Rectal smooth muscle tissue (tissue), 1 donor: ENCODE measurements around the gene COL6A2.
A peak's percentile ranks its signal among the peaks of the same experiment; 100 is the strongest.
"Not testable (repeated sequence)": the region's sequence is repeated elsewhere in the genome, so short reads cannot be mapped to it uniquely, and the experiment has no call there.

ENCODE experiments used
- H3K27ac ChIP-seq: one replicate; pipeline ENCODE4 v1.7.0; 2013; ENCODE audit warnings: low read depth, low read length, inconsistent platforms
- H3K27me3 ChIP-seq: one replicate; pipeline ENCODE4 v1.7.0; 2013; ENCODE audit warnings: low read length; ENCODE audit not compliant: control insufficient read depth, insufficient read depth
- H3K36me3 ChIP-seq: one replicate; pipeline ENCODE4 v1.7.0; 2013; ENCODE audit warnings: low read length; ENCODE audit not compliant: control insufficient read depth, insufficient read depth
- H3K4me1 ChIP-seq: one replicate; pipeline ENCODE4 v1.7.0; 2013; ENCODE audit warnings: low read length; ENCODE audit not compliant: control insufficient read depth, insufficient read depth
- H3K4me3 ChIP-seq: one replicate; pipeline ENCODE4 v1.7.0; 2013; ENCODE audit warnings: low read length
- H3K9ac ChIP-seq: one replicate; pipeline ENCODE4 v1.7.0; 2013; ENCODE audit warnings: low read length

COL6A2 gene

GRCh38 chr21:46095083-46095719 is 2.7 kb upstream of the COL6A2 start:
- Histone ChIP-seq H3K27ac (peak overlapping the region; percentile 99), H3K27me3 (no peaks in the 10 kb centered on the region), H3K9ac (no peak overlapping the region), H3K36me3 (no peaks in the 10 kb centered on the region), H3K4me3 (no peak overlapping the region), H3K4me1 (peaks cover 35% of the 10 kb centered on the region)

- H3K4me1 ChIP-seq: peaks cover 39% of the 10 kb centered on the region
- no peak overlapping the region for H3K4me3 ChIP-seq
- no peaks in the 10 kb centered on the region for H3K36me3 ChIP-seq
- H3K27ac ChIP-seq: peak overlapping the region; percentile 99
- no peak overlapping the region for H3K9ac ChIP-seq
- H3K27me3 ChIP-seq: no peaks in the 10 kb centered on the region
Measured at GRCh38 chr21:46095814-46096595, 1.9 kb upstream of the COL6A2 start.

DNA sequence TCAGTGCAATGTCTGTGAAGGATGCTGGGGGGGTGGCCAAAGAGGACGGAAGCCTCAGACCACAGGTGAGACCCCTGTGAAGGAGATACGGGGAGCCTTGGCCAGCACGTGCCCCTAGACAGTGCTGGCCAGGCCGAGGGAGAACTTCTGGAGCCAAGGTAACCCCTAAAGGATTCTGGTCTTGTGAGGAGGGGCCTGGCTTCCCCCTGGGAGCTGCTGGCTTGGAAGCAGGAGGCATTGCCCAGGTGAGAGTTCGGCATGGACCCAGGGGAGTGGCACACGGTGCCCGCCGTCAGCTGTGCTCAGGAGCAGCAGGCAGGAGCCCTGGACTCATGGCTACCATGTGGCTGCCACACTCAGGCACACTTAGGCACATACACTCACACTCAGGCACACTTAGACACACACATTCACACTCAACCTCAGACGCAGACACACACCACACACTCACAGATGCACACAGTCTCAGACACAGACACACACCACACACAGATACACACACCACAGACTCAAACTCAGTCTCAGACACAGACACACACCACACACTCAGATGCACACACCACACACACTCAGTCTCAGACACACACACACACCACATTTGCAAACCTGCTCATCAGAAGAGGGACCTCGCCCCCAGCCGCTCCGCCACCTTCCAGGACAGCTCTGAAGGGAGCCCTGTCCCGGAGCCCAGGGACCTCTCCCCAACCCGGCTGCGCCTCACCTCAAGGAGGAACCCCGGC is 1.1 kb upstream of the COL6A2 start:
- no peaks in the 10 kb centered on the region for H3K36me3 ChIP-seq
- peak overlapping the region; percentile 62 for H3K9ac ChIP-seq
- peak overlapping the region; percentile 58 for H3K4me3 ChIP-seq
- H3K27me3 ChIP-seq: no peaks in the 10 kb centered on the region
- peak overlapping the region; percentile 99 for H3K27ac ChIP-seq
- peaks cover 31% of the 10 kb centered on the region for H3K4me1 ChIP-seq

DNA sequence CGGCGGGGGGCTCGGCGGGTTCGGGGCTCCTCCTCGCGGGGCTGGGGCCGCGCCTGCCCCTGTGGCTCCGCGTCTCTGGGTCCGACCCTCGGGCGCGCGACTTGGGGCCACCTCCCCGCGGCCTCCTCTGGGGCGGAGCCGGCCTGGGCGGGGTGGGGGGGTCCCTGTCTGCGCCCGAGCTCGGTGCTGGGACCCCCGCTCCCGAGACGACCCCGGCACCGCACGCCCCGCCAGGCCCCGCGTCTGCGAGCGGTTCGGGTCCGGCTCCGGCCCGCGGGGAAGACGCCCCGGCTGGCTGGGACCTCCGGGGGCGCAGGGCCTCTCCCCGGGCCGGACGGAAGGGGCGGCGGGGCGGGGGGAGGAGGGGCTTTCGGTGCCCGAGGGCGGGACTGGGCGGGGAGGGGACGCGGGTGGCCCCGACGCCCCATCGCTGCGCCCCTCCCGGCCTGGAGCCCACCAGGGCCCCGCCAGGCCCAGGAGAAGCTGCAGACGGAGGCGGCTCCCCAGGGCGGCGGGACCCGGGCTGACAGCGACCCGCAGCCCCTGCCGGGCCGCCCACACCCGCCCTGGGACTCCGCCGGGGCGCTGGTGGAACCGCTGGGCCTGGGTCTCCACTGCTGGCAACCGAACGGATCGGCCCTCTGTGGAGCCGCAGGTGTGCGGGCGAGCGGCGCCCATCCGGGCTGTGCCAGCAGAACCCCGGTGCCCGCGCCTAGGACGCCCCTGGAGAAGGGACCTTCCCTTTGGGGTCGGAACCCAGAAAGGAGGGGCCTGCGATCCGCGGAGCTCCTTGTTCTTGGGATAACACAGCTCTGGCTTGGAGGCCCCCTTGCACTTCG is 610 bp downstream of the COL6A2 start:
- Histone ChIP-seq H3K27me3 (no peaks in the 10 kb centered on the region), H3K36me3 (no peaks in the 10 kb centered on the region), H3K4me3 (peak overlapping the region; percentile 69), H3K9ac (peak overlapping the region; percentile 62), H3K4me1 (peaks cover 16% of the 10 kb centered on the region), H3K27ac (peak overlapping the region; percentile 99)

DNA sequence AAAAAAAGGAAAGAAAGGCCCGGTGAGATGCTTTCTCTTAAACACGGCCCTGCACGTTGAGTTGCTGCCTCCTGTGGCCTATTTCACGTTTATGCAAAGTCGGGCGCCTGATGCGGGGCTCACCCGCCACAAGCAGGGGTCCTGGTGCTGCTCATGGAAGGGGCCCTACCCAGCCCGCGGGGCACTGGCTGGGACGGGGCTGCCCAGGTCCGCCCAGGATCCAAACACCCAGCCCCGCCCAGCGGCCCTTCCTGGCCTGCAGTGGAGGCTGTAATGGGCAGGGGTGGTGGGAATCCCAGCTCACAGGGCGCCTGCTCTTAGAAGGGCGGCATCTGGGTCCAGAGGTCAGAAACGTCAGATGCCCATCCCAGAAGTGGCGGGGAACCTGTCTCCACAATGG is 1.6 kb downstream of the COL6A2 start:
- peak overlapping the region; percentile 99 for H3K27ac ChIP-seq
- H3K9ac ChIP-seq: no peak overlapping the region
- H3K4me3 ChIP-seq: peak overlapping the region; percentile 57
- peaks cover 6% of the 10 kb centered on the region for H3K4me1 ChIP-seq
- no peaks in the 10 kb centered on the region for H3K36me3 ChIP-seq
- no peaks in the 10 kb centered on the region for H3K27me3 ChIP-seq

DNA sequence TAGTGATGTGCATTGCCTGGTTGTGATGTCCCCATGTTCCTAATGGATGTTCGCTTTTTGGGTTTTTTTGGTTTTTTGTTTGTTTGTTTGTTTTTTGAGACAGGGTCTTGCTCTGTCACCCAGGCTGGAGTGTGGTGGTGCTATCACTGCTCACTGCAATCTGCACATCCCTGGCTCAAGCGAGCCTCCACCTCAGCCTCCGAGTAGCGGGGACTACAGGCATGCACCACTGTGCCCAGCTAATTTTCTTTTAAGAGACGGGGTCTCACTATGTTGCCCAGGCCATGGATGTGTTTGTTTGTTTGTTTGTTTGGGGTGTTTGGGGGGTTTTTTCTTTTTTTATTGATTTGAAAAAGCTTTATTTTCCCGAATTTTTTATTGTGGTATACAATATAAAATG is 2.1 kb downstream of the COL6A2 start:
- Histone ChIP-seq H3K36me3 (no peaks in the 10 kb centered on the region), H3K4me1 (peaks cover 6% of the 10 kb centered on the region)

GRCh38 chr21:46100426-46100825 is 2.5 kb downstream of the COL6A2 start:
- no peaks in the 10 kb centered on the region for H3K36me3 ChIP-seq
- H3K4me3 ChIP-seq: peak overlapping the region; percentile 57
- H3K27me3 ChIP-seq: no peaks in the 10 kb centered on the region
- no peak overlapping the region for H3K9ac ChIP-seq
- H3K4me1 ChIP-seq: peaks cover 6% of the 10 kb centered on the region
- H3K27ac ChIP-seq: peak overlapping the region; percentile 99

More for the DNA sequence above, 2.1 kb downstream of the COL6A2 start:
- Histone ChIP-seq H3K27ac (peak overlapping the region; percentile 99), H3K9ac (peak overlapping the region; percentile 40), H3K27me3 (no peaks in the 10 kb centered on the region), H3K4me3 (peak overlapping the region; percentile 57)

DNA sequence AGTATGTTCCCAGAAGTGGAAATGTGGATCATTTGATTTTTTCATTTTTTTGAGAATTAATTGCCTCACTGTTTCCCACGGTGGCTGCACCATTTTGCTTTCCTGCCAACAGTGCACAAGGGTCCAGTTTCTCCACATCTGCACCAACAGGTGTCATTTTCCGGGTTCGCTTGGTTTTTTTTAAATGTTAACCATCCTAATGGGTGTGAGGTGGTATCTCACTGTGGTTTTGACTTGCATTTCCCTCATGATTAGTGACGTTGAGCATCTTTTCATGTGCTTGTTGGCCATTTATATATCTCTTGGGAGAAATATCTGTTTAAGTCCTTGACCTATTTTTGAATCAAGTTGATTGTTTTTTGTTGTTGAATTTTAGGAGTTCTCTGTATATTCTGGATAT is 3.0 kb downstream of the COL6A2 start:
- Histone ChIP-seq H3K27me3 (no peaks in the 10 kb centered on the region), H3K36me3 (no peaks in the 10 kb centered on the region), H3K4me1 (peaks cover 6% of the 10 kb centered on the region), H3K4me3 (peak overlapping the region; percentile 57), H3K27ac (no peak overlapping the region), H3K9ac (no peak overlapping the region)

DNA sequence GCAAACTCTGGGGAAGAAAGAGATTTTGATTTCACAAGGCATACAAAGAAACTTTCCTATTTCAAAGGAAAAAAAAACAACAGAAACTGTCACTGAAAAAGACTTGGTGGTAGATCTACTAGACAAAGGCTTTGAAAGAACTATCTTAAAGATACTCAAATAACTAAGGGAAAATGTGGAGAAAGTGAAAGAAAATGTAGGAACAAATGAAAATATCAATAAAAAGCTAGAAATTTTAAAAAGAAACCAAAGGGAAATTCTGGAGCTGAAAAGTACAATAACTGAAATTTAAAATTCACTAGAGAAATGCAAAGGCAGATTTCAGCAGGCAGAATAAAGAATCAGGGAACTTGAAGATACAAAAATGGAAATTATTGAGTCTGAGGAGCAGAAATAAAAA is 6.2 kb downstream of the COL6A2 start:
- H3K9ac ChIP-seq: no peak overlapping the region
- H3K36me3 ChIP-seq: no peaks in the 10 kb centered on the region
- no peak overlapping the region for H3K27ac ChIP-seq
- peaks cover 9% of the 10 kb centered on the region for H3K4me1 ChIP-seq
- no peak overlapping the region for H3K4me3 ChIP-seq
- H3K27me3 ChIP-seq: no peaks in the 10 kb centered on the region

DNA sequence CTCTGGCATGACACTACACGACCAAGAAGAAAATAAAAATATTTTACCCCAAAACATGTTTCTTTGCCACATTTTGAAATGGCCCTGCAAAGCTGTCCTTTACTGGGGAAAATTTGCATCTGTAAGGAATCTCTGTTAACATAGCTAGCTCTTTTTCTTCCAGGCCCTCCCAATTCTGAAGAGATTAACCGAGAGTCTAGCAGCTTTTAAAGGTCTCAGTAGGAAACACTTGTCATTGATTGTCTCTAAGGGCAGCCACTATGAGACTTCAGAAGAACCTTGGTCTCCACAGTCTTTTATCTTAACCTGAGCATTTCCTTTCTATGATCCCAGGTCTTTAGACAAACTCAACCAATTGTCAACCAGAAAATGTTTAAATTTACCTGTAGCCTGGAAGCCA is 9.5 kb downstream of the COL6A2 start:
- H3K9ac ChIP-seq, H3K4me3 ChIP-seq, H3K27me3 ChIP-seq, H3K27ac ChIP-seq, H3K36me3 ChIP-seq: not testable (repeated sequence)
- H3K4me1 ChIP-seq: peaks cover 20% of the 10 kb centered on the region

DNA sequence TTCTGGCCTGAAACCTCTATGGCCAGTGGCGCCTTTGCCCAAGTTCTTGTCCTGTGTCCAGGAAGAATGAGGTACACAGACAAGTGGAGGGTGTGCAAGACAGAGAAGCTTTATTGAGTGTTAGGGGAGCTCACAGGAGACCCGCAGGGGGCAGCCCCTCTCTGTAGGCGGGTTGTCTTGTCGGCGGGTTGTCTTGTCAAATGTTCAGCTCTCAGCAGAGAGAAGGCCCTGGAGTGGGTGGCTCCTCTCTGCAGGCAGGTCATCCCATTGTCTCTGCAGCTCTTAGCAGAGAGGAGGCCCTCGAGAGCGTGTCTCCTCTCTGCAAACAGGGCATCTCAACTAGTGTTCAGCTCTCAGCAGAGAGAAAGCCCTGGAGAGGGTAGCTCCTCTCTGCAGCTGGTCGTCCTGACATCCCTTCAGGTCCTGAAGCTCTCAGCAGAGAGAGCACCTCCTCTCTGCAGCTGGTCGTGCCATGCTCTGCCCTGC is 11.0 kb downstream of the COL6A2 start:
- no peaks in the 10 kb centered on the region for H3K27me3 ChIP-seq
- H3K27ac ChIP-seq: peak overlapping the region; percentile 37
- H3K4me3 ChIP-seq: no peak overlapping the region
- H3K4me1 ChIP-seq: peaks cover 20% of the 10 kb centered on the region
- H3K36me3 ChIP-seq: peaks cover 15% of the 10 kb centered on the region
- H3K9ac ChIP-seq: no peak overlapping the region
